Left renal pelvis (tissue), 4 donors: ENCODE data around the gene SMIM9. TPM values are rescaled to one million over a fixed set of nuclear protein-coding genes. Genes with fewer than 3 reads are reported as not detected.

Source experiments
- DNase-seq, 4 donors: peaks; one replicate each; pipeline ENCODE4 v3.0.0-alpha.2; 2013; ENCODE audit warnings: low read depth in 4 of 4, low spot score in 3 of 4
- polyA plus RNA-seq, 4 donors: library from polyadenylated mRNA; unstranded; fragments of 120-200 nt; gene quantifications; one replicate each; pipeline ENCODE4 v1.2.1, GENCODE V29; 2013; ENCODE audit not compliant: insufficient read length in 4 of 4

The SMIM9 gene
- polyA plus RNA-seq, 4 donors: not detected

DNA sequence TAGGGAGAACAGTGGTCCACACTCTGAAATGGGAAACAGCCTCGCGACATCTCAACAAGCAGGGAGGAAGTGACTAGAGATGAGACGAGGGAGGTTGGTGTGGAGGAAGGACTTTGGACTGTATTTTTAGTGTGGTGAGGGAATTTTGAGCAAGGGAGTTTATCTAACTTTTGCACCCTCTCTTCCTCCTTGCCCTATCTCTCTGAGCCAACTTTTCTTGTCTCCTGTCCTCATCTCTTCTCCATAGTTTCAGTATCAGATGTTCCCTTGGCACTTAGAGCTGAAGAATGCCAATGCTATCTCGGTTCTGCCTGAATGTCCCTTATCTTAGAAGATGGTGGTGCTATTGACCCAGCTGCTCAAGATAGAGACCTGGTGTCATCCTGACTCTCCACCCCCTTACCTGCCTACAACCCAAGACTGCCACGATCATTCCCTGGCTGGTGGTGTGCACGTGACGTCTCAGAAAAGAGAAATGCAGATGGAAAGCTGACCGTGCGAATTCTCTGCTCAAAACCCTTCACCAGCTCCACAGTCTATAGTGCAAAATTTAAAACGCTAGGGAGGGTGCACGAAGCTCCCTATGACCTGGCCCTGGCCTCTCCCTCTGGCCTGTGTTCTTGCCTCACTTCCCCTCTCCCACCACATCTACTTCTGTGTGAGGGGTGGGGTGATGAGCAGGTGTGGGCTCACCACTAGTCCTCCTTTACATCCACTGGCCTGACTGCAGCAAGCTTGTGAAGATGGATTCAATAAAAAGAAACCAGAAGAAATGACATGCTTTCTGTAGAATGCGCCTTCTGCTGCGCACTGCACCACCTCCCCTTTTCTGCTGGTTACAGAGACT lies 50.1 kb downstream of the SMIM9 start:
- DNase-seq: no peak

DNA sequence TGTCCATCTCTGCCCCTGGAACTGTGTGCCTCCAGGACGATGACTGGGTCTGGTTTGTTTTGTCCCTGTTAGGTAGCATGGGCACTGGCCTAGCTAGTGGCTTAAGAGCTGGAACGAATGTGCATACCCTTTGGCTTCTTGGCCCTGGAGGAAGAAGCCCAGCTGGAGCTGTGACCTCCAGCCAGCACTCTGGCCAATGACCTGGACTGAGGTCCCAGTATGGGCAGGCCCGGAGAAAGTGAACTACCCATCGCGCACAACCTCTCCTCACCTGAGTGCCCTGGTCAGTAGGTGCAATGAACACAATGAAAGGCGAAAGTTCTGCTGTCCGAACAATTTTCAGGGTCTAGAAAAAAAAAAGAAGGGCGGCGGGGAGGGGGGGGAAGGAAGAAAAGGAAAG lies 53.5 kb downstream of the SMIM9 start:
- no peak for DNase-seq

DNA sequence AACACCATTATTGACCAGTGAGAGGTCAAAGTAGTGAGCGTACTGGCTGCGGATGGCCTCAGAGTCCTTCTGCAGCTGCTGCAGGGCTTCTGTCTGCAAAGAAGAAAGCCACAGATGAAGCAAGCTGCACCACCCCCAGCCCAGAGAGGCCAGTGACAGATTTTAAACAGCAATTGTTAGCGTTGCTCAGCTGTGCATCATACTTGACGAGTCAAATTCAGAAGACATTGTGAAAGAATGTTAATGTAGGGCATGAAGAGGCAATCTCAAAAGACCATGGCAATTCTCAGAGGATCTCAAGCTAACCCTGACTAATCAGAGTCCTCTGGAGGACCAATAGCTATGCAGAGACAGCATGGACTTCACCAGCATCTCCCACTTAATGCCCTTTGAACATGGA lies 55.2 kb downstream of the SMIM9 start:
- DNase-seq: no peak

DNA sequence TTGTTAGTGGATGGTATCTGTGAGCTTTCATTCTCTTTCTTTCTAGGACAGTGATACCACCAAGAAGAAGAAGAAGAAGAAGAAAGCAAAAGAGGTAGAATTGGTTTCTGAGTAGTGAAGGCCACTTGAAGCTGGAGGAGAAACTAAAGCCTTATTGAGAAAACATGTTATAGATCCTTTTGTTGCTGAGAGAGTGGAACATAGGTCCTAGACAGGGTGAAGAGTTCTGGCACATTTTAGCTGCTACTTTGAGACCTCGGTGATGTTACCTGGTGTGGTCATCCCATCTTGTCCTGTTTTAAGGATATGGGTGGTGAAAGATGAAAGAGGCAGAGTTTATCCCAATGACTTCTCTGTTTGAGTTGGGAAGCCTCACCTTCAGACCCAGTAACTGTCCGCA lies 57.7 kb downstream of the SMIM9 start:
- no peak for DNase-seq

DNA sequence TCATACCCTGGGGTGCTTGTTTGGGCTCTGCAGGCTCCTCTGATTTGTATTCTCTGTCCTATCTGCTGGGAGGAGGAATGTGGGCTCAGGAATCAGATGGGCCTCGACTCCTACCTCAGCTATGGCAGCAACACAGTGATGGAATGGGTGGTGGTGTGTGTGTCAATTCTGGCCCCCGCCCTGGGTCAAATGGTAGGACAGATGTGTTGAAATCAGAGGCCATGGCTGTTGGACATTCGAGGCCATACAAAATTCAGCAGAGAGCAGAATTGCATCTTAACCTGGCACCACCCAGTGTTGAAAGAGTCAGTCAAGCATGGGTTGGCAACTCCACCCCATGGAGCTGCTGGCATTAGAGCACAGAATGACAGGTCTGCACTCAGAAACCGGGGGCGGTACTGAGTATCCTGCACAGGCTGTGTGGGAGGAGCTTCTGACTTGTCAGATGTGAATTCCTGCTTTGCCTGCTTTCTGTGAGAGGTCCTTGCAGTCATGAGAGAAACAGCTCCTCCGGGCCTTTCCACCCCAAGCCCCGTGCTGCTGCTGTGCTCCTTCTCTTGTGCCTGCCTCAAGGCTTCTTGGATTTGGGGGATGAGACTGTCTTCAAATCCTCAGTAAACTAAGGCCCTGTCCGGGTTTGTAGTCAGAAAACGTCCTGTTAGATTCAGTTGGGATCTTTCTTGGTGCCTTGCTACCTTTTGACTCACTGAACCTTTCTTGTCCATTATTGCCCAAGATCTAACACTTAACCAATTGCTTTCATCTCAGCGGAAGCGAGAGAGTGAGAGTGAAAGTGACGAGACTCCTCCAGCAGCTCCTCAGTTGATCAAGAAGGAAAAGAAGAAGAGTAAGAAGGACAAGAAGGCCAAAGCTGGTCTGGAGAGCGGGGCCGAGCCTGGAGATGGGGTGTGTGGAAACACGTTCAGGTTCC lies 58.8 kb downstream of the SMIM9 start:
- DNase-seq: no peak

DNA sequence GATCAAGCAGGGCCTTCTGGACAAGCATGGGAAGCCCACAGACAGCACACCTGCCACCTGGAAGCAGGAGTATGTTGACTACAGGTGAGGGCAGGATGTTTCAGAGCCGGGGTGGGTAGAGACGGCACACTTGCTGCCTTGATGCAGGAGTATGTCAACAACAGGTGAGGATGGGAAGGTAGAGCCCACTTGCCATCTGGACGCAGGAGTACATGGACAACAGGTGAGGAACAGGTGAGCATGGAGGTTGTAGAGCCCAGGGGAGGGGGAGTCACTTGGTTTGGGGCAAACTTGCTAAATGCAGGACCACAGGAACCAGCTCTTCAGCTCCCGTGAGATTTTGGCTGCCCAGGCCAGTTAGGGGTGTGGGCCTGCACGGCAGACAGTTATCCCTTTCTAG lies 59.8 kb downstream of the SMIM9 start:
- no peak for DNase-seq

Other genes starting within 250 kb of the SMIM9 start
- not detected for gene CTAG1A, start 249.5 kb downstream of the SMIM9 start, polyA plus RNA-seq
- not detected for gene CTAG1B, start 215.4 kb downstream of the SMIM9 start, polyA plus RNA-seq
- gene CTAG2, start 181.1 kb downstream of the SMIM9 start, polyA plus RNA-seq: not detected
- 1 to 10 TPM; 2.2 to 3.0 (median 2.6) TPM for gene GAB3, start 83.6 kb downstream of the SMIM9 start, polyA plus RNA-seq
- gene DKC1, start 71.8 kb downstream of the SMIM9 start, polyA plus RNA-seq: 10 to 100 TPM; 44.1 to 59.2 (median 58.5) TPM
- 10 to 100 TPM; 30.2 to 41.6 (median 37.2) TPM for gene MPP1, start 29.2 kb downstream of the SMIM9 start, polyA plus RNA-seq
- gene F8A1, start 51.7 kb upstream of the SMIM9 start, polyA plus RNA-seq: 10 to 100 TPM; 13.3 to 21.8 (median 17.1) TPM
- 10 to 100 TPM in 3 of 4 donors, 1 to 10 TPM in 1; 7.8 to 15.6 (median 13.7) TPM for gene F8, start 188.1 kb upstream of the SMIM9 start, polyA plus RNA-seq
- gene FUNDC2, start 192.2 kb upstream of the SMIM9 start, polyA plus RNA-seq: 100 to 1,000 TPM; 103 to 129 (median 112) TPM
- 1 to 10 TPM; 5.9 to 9.4 (median 6.9) TPM for gene CMC4, start 236.5 kb upstream of the SMIM9 start, polyA plus RNA-seq
- gene MTCP1, start 236.5 kb upstream of the SMIM9 start, polyA plus RNA-seq: 10 to 100 TPM; 15.1 to 29.1 (median 20.0) TPM
- gene BRCC3, start 236.8 kb upstream of the SMIM9 start, polyA plus RNA-seq: 10 to 100 TPM; 16.6 to 34.8 (median 27.4) TPM